SH-SY5Y (cell line): ENCODE data around the gene JSRP1.

ENCODE experiments used
- GATA2 ChIP-seq: IDR thresholded peaks from 2 replicates; pipeline ENCODE4 v1.6.1; 2011; ENCODE audit warnings: mild to moderate bottlenecking, low read depth, low read length
- GATA3 ChIP-seq: IDR thresholded peaks from 2 replicates; pipeline ENCODE4 v1.6.1; 2011; ENCODE audit warnings: low read depth, mild to moderate bottlenecking, low read length, moderate library complexity

DNA sequence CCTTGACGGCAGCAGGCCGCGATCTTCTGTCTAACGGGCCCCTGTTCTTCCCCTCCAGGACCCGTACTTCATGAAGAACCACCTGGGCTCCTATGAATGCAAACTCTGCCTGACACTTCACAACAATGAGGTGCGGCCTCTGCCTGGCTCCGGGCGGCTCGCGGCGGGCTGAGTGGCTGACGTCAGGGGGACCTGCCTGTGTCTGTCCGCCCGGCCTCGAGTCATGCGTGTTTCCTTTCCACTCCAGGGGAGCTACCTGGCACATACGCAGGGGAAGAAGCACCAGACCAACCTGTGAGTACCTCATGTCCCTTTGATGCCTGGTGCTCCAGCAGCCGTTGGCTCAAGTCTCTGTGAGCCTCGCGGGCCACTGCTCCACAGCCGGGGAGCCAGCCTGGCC, 11.7 kb downstream of the JSRP1 start:
- TF ChIP-seq GATA2 = no peak
- no peak for TF ChIP-seq GATA3
